ENCODE measurements around the gene CTCFL.

Gene CTCFL

GRCh38 chr20:57505979-57506378 is 19.0 kb downstream of the CTCFL start:
- no peaks in the 10 kb centered on the region for H3K79me2 ChIP-seq (ENCODE audit: control insufficient read depth, insufficient read depth, low read length, unreplicated experiment)
- H3K36me3 ChIP-seq (ENCODE audit: insufficient read depth, low read length) = no peaks in the 10 kb centered on the region
- peaks cover 3% of the 10 kb centered on the region for H3K4me1 ChIP-seq (ENCODE audit: control insufficient read depth, insufficient read depth, low read length, unreplicated experiment)
- H3K4me3 ChIP-seq (ENCODE audit: low read depth, low read length) = no peak overlapping the region
- no peak overlapping the region for H2AFZ ChIP-seq (ENCODE audit: low read length, unreplicated experiment)
- H3K27me3 ChIP-seq (ENCODE audit: insufficient read depth, low read length) = peaks cover 16% of the 10 kb centered on the region
- H3K27ac ChIP-seq (ENCODE audit: low read depth, low read length) = no peak overlapping the region

GRCh38 chr20:57504411-57504810 is 20.5 kb downstream of the CTCFL start:
- Histone ChIP-seq H3K4me1 (ENCODE audit: control insufficient read depth, insufficient read depth, low read length, unreplicated experiment) (peaks cover 3% of the 10 kb centered on the region), H3K36me3 (ENCODE audit: insufficient read depth, low read length) (no peaks in the 10 kb centered on the region), H3K27ac (ENCODE audit: low read depth, low read length) (no peak overlapping the region), H3K79me2 (ENCODE audit: control insufficient read depth, insufficient read depth, low read length, unreplicated experiment) (no peaks in the 10 kb centered on the region), H3K27me3 (ENCODE audit: insufficient read depth, low read length) (peaks cover 16% of the 10 kb centered on the region), H2AFZ (ENCODE audit: low read length, unreplicated experiment) (no peak overlapping the region), H3K4me3 (ENCODE audit: low read depth, low read length) (no peak overlapping the region)

GRCh38 chr20:57503035-57503658 is 21.8 kb downstream of the CTCFL start:
- H3K27ac ChIP-seq (ENCODE audit: low read depth, low read length) = no peak overlapping the region
- peaks cover 21% of the 10 kb centered on the region for H3K27me3 ChIP-seq (ENCODE audit: insufficient read depth, low read length)
- H3K4me3 ChIP-seq (ENCODE audit: low read depth, low read length) = no peak overlapping the region
- peaks cover 3% of the 10 kb centered on the region for H3K4me1 ChIP-seq (ENCODE audit: control insufficient read depth, insufficient read depth, low read length, unreplicated experiment)
- no peak overlapping the region for H2AFZ ChIP-seq (ENCODE audit: low read length, unreplicated experiment)
- H3K79me2 ChIP-seq (ENCODE audit: control insufficient read depth, insufficient read depth, low read length, unreplicated experiment) = no peaks in the 10 kb centered on the region
- no peaks in the 10 kb centered on the region for H3K36me3 ChIP-seq (ENCODE audit: insufficient read depth, low read length)

GRCh38 chr20:57502336-57502700 is 22.6 kb downstream of the CTCFL start:
- no peaks in the 10 kb centered on the region for H3K36me3 ChIP-seq (ENCODE audit: insufficient read depth, low read length)
- H3K4me1 ChIP-seq (ENCODE audit: control insufficient read depth, insufficient read depth, low read length, unreplicated experiment) = peaks cover under 1% of the 10 kb centered on the region
- no peak overlapping the region for H3K27ac ChIP-seq (ENCODE audit: low read depth, low read length)
- no peak overlapping the region for H3K4me3 ChIP-seq (ENCODE audit: low read depth, low read length)
- H2AFZ ChIP-seq (ENCODE audit: low read length, unreplicated experiment) = no peak overlapping the region
- H3K27me3 ChIP-seq (ENCODE audit: insufficient read depth, low read length) = peaks cover 21% of the 10 kb centered on the region
- H3K79me2 ChIP-seq (ENCODE audit: control insufficient read depth, insufficient read depth, low read length, unreplicated experiment) = no peaks in the 10 kb centered on the region

GRCh38 chr20:57501461-57502335 is 23.2 kb downstream of the CTCFL start:
- Histone ChIP-seq H3K4me1 (ENCODE audit: control insufficient read depth, insufficient read depth, low read length, unreplicated experiment) (no peaks in the 10 kb centered on the region), H3K4me3 (ENCODE audit: low read depth, low read length) (no peak overlapping the region), H2AFZ (ENCODE audit: low read length, unreplicated experiment) (no peak overlapping the region), H3K27me3 (ENCODE audit: insufficient read depth, low read length) (peaks cover 25% of the 10 kb centered on the region), H3K27ac (ENCODE audit: low read depth, low read length) (no peak overlapping the region), H3K79me2 (ENCODE audit: control insufficient read depth, insufficient read depth, low read length, unreplicated experiment) (no peaks in the 10 kb centered on the region), H3K36me3 (ENCODE audit: insufficient read depth, low read length) (no peaks in the 10 kb centered on the region)

- no peak overlapping the region for H2AFZ ChIP-seq (ENCODE audit: low read length, unreplicated experiment)
- H3K4me3 ChIP-seq (ENCODE audit: low read depth, low read length) = no peak overlapping the region
- H3K27ac ChIP-seq (ENCODE audit: low read depth, low read length) = no peak overlapping the region
- no peaks in the 10 kb centered on the region for H3K4me1 ChIP-seq (ENCODE audit: control insufficient read depth, insufficient read depth, low read length, unreplicated experiment)
- H3K36me3 ChIP-seq (ENCODE audit: insufficient read depth, low read length) = no peaks in the 10 kb centered on the region
- peaks cover 25% of the 10 kb centered on the region for H3K27me3 ChIP-seq (ENCODE audit: insufficient read depth, low read length)
- H3K79me2 ChIP-seq (ENCODE audit: control insufficient read depth, insufficient read depth, low read length, unreplicated experiment) = no peaks in the 10 kb centered on the region
These were observed 24.0 kb downstream of the CTCFL start for GRCh38 chr20:57500962-57501361.

- Histone ChIP-seq H3K27ac (ENCODE audit: low read depth, low read length) (no peak overlapping the region), H3K4me3 (ENCODE audit: low read depth, low read length) (no peak overlapping the region), H2AFZ (ENCODE audit: low read length, unreplicated experiment) (no peak overlapping the region), H3K4me1 (ENCODE audit: control insufficient read depth, insufficient read depth, low read length, unreplicated experiment) (no peaks in the 10 kb centered on the region), H3K36me3 (ENCODE audit: insufficient read depth, low read length) (no peaks in the 10 kb centered on the region), H3K27me3 (ENCODE audit: insufficient read depth, low read length) (peaks cover 27% of the 10 kb centered on the region), H3K79me2 (ENCODE audit: control insufficient read depth, insufficient read depth, low read length, unreplicated experiment) (no peaks in the 10 kb centered on the region)
These were observed 24.7 kb downstream of the CTCFL start for GRCh38 chr20:57500235-57500634.

- Histone ChIP-seq H3K4me3 (ENCODE audit: low read depth, low read length) (no peak overlapping the region), H3K27me3 (ENCODE audit: insufficient read depth, low read length) (peaks cover 27% of the 10 kb centered on the region), H3K27ac (ENCODE audit: low read depth, low read length) (no peak overlapping the region), H2AFZ (ENCODE audit: low read length, unreplicated experiment) (no peak overlapping the region), H3K79me2 (ENCODE audit: control insufficient read depth, insufficient read depth, low read length, unreplicated experiment) (no peaks in the 10 kb centered on the region), H3K36me3 (ENCODE audit: insufficient read depth, low read length) (no peaks in the 10 kb centered on the region), H3K4me1 (ENCODE audit: control insufficient read depth, insufficient read depth, low read length, unreplicated experiment) (no peaks in the 10 kb centered on the region)
These were observed 25.3 kb downstream of the CTCFL start for GRCh38 chr20:57499676-57500075.

- no peaks in the 10 kb centered on the region for H3K79me2 ChIP-seq (ENCODE audit: control insufficient read depth, insufficient read depth, low read length, unreplicated experiment)
- no peak overlapping the region for H2AFZ ChIP-seq (ENCODE audit: low read length, unreplicated experiment)
- H3K4me1 ChIP-seq (ENCODE audit: control insufficient read depth, insufficient read depth, low read length, unreplicated experiment) = no peaks in the 10 kb centered on the region
- no peaks in the 10 kb centered on the region for H3K36me3 ChIP-seq (ENCODE audit: insufficient read depth, low read length)
- H3K4me3 ChIP-seq (ENCODE audit: low read depth, low read length) = no peak overlapping the region
- H3K27me3 ChIP-seq (ENCODE audit: insufficient read depth, low read length) = peaks cover 27% of the 10 kb centered on the region
- H3K27ac ChIP-seq (ENCODE audit: low read depth, low read length) = no peak overlapping the region
These were observed 26.2 kb downstream of the CTCFL start for GRCh38 chr20:57498425-57499400.

- H3K27ac ChIP-seq (ENCODE audit: low read depth, low read length) = no peak overlapping the region
- peaks cover 45% of the 10 kb centered on the region for H3K27me3 ChIP-seq (ENCODE audit: insufficient read depth, low read length)
- no peaks in the 10 kb centered on the region for H3K36me3 ChIP-seq (ENCODE audit: insufficient read depth, low read length)
- no peaks in the 10 kb centered on the region for H3K79me2 ChIP-seq (ENCODE audit: control insufficient read depth, insufficient read depth, low read length, unreplicated experiment)
- H3K4me3 ChIP-seq (ENCODE audit: low read depth, low read length) = no peak overlapping the region
- H3K4me1 ChIP-seq (ENCODE audit: control insufficient read depth, insufficient read depth, low read length, unreplicated experiment) = no peaks in the 10 kb centered on the region
- no peak overlapping the region for H2AFZ ChIP-seq (ENCODE audit: low read length, unreplicated experiment)
These were observed 28.3 kb downstream of the CTCFL start for GRCh38 chr20:57496592-57496991.

Measured in ACC112 (cell line).